Stimulated activated CD8-positive, alpha-beta memory T cell treated with anti-CD3 and anti-CD28 coated beads, Interleukin-2, amount 100 ng/mL, for 1 hour (primary cell): Measurements from ENCODE around the gene TNS1.
"Not testable (repeated sequence)": the region's sequence is repeated elsewhere in the genome, so short reads cannot be mapped to it uniquely, and the experiment has no call there.

Source experiments
- DNase-seq, 2 donors: peaks; one replicate each; pipeline ENCODE4 v3.0.0-alpha.2; 2020; ENCODE audit warnings: low read depth in 2 of 2

The TNS1 gene

GRCh38 chr2:218002845-218003180 is at the start of gene TNS1:
TSS of gene TNS1 (minus strand) at chr2:218002995. CDS start at chr2:218002872, 123 bp downstream.
- DNase-seq, result no peak

GRCh38 chr2:218051903-218052302 is 49.1 kb upstream of the TNS1 start:
- DNase-seq, result no peak

- no peak for DNase-seq
Observed at GRCh38 chr2:218047536-218048225, 44.9 kb upstream of the TNS1 start.

- no peak for DNase-seq
Observed at GRCh38 chr2:218046238-218046637, 43.4 kb upstream of the TNS1 start.

GRCh38 chr2:218044599-218044998 is 41.8 kb upstream of the TNS1 start:
- not testable (repeated sequence) for DNase-seq

GRCh38 chr2:218043701-218044109 is 40.9 kb upstream of the TNS1 start:
- DNase-seq, result no peak

- no peak for DNase-seq
Observed at GRCh38 chr2:218043100-218043499, 40.3 kb upstream of the TNS1 start.

- DNase-seq, result no peak
Observed at GRCh38 chr2:218041302-218042168, 38.7 kb upstream of the TNS1 start.

GRCh38 chr2:218040883-218041282 is 38.1 kb upstream of the TNS1 start:
- no peak for DNase-seq

GRCh38 chr2:218039171-218039570 is 36.4 kb upstream of the TNS1 start:
- no peak for DNase-seq

- no peak for DNase-seq
Observed at GRCh38 chr2:218036371-218036770, 33.6 kb upstream of the TNS1 start.

GRCh38 chr2:218035463-218036100 is 32.8 kb upstream of the TNS1 start:
- no peak for DNase-seq

- peak in 1 of 2 donors; percentile 49 for DNase-seq
Observed at GRCh38 chr2:218034497-218035213, 31.9 kb upstream of the TNS1 start.

GRCh38 chr2:218033590-218034496 is 31.0 kb upstream of the TNS1 start:
- DNase-seq, result no peak

GRCh38 chr2:218033208-218033589 is 30.4 kb upstream of the TNS1 start:
- DNase-seq, result no peak

- DNase-seq, result no peak
Observed at GRCh38 chr2:218032336-218033171, 29.8 kb upstream of the TNS1 start.

GRCh38 chr2:218031771-218032257 is 29.0 kb upstream of the TNS1 start:
- no peak for DNase-seq

- no peak for DNase-seq
Observed at GRCh38 chr2:218031261-218031660, 28.5 kb upstream of the TNS1 start.

GRCh38 chr2:218030409-218031195 is 27.8 kb upstream of the TNS1 start:
- no peak for DNase-seq
